GM13976 (cell line): ENCODE measurements around the gene LRMDA.

Source experiments
- DNase-seq: peaks from one replicate; pipeline ENCODE4 v3.0.0; 2012; ENCODE audit warnings: low spot score
- CTCF ChIP-seq: IDR thresholded peaks from 2 replicates; pipeline ENCODE4 v1.5.1; 2012; ENCODE audit warnings: borderline replicate concordance, mild to moderate bottlenecking; ENCODE audit not compliant: insufficient read depth; ENCODE audit errors: extremely low read depth, missing control alignments, control extremely low read depth
- in situ Hi-C: fragments of 300-500 bp; cut with MboI; formaldehyde crosslinking; loops from one replicate; pipeline ENCODE4 v1.12.0; 2022; ENCODE audit warnings: low sequenced_read_pairs, mixed read lengths, inconsistent platforms; ENCODE audit not compliant: unreplicated experiment

Gene LRMDA

GRCh38 chr10:75540981-75541380, 109.6 kb downstream of the LRMDA start:
- TF ChIP-seq CTCF = no peak
- in situ Hi-C loops = no loop called here
- no peak for DNase-seq

GRCh38 chr10:75541411-75541810, 110.0 kb downstream of the LRMDA start:
- no peak for DNase-seq
- no peak for TF ChIP-seq CTCF
- in situ Hi-C loops = no loop called here

- no peak for DNase-seq
- no peak for TF ChIP-seq CTCF
- in situ Hi-C loops = no loop called here
These were observed 110.7 kb downstream of the LRMDA start for GRCh38 chr10:75542084-75542483.

- in situ Hi-C loops = no loop called here
- no peak for DNase-seq
- TF ChIP-seq CTCF = no peak
These were observed 111.5 kb downstream of the LRMDA start for GRCh38 chr10:75542906-75543305.

- TF ChIP-seq CTCF = no peak
- DNase-seq = no peak
- in situ Hi-C loops = no loop called here
These were observed 113.0 kb downstream of the LRMDA start for GRCh38 chr10:75544386-75544785.

- TF ChIP-seq CTCF = no peak
- in situ Hi-C loops = no loop called here
- no peak for DNase-seq
These were observed 113.7 kb downstream of the LRMDA start for GRCh38 chr10:75544993-75545706.

- no peak for TF ChIP-seq CTCF
- no peak for DNase-seq
- in situ Hi-C loops = no loop called here
These were observed 114.6 kb downstream of the LRMDA start for GRCh38 chr10:75546004-75546403.
